Astrocyte (in vitro differentiated cells and primary cell): ENCODE measurements around the gene PLP1.

Experiments used
- EZH2 ChIP-seq: IDR thresholded peaks from 2 replicates; pipeline ENCODE4 v1.6.1; 2012; ENCODE audit warnings: mild to moderate bottlenecking, low read length, inconsistent platforms; ENCODE audit not compliant: insufficient read depth
- TF ChIP-seq, protein P1 (sequence below): IDR thresholded peaks from 2 replicates; pipeline ENCODE4 v1.5.1; 2011; ENCODE audit warnings: low read depth, mild to moderate bottlenecking, inconsistent platforms, low read length, moderate library complexity; ENCODE audit not compliant: insufficient read depth

DNA sequence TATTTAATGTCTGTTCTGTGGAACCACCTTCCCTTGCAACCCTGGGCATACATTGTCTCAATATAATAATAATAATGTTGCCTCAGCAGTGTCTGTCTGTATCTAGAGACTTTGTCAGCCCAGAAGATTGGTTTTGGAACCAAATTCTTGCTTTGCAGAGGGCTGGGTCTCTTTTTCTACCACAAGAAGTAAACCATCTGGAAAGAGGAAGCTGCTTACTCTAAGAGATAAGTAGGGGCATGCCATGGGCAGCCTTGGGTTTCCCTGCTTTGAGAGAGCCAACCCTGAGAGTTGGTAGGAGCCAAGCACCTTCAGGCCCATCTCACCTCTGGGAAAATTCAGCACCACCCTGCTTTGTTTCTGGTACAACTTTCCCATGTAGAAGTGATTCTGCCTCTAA is 38.9 kb upstream of the PLP1 start:
- TF ChIP-seq, protein P1, sequence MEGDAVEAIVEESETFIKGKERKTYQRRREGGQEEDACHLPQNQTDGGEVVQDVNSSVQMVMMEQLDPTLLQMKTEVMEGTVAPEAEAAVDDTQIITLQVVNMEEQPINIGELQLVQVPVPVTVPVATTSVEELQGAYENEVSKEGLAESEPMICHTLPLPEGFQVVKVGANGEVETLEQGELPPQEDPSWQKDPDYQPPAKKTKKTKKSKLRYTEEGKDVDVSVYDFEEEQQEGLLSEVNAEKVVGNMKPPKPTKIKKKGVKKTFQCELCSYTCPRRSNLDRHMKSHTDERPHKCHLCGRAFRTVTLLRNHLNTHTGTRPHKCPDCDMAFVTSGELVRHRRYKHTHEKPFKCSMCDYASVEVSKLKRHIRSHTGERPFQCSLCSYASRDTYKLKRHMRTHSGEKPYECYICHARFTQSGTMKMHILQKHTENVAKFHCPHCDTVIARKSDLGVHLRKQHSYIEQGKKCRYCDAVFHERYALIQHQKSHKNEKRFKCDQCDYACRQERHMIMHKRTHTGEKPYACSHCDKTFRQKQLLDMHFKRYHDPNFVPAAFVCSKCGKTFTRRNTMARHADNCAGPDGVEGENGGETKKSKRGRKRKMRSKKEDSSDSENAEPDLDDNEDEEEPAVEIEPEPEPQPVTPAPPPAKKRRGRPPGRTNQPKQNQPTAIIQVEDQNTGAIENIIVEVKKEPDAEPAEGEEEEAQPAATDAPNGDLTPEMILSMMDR, result no peak
- no peak for TF ChIP-seq EZH2
